T47D (cell line): ENCODE data around the gene GRIN3B.
"Not testable (repeated sequence)": the region's sequence is repeated elsewhere in the genome, so short reads cannot be mapped to it uniquely, and the experiment has no call there.

Experiments
- DNase-seq, 2 experiments: peaks; one replicate each; pipeline versions ENCODE4 v3.0.0 to v3.0.0-alpha.2; 2011 to 2012; ENCODE audit warnings: low read depth in 1 of 2, low spot score in 1 of 2
- JUND ChIP-seq: IDR thresholded peaks from 2 replicates; pipeline ENCODE4 v1.6.1; 2012; ENCODE audit warnings: low read depth
- in situ Hi-C: cut with HindIII; loops from 2 replicates; pipeline ENCODE4 v1.10.0; 2016; ENCODE audit warnings: low sequenced_read_pairs, low pct_unique_long_range_greater_than_20kb

The GRIN3B gene, protein sequence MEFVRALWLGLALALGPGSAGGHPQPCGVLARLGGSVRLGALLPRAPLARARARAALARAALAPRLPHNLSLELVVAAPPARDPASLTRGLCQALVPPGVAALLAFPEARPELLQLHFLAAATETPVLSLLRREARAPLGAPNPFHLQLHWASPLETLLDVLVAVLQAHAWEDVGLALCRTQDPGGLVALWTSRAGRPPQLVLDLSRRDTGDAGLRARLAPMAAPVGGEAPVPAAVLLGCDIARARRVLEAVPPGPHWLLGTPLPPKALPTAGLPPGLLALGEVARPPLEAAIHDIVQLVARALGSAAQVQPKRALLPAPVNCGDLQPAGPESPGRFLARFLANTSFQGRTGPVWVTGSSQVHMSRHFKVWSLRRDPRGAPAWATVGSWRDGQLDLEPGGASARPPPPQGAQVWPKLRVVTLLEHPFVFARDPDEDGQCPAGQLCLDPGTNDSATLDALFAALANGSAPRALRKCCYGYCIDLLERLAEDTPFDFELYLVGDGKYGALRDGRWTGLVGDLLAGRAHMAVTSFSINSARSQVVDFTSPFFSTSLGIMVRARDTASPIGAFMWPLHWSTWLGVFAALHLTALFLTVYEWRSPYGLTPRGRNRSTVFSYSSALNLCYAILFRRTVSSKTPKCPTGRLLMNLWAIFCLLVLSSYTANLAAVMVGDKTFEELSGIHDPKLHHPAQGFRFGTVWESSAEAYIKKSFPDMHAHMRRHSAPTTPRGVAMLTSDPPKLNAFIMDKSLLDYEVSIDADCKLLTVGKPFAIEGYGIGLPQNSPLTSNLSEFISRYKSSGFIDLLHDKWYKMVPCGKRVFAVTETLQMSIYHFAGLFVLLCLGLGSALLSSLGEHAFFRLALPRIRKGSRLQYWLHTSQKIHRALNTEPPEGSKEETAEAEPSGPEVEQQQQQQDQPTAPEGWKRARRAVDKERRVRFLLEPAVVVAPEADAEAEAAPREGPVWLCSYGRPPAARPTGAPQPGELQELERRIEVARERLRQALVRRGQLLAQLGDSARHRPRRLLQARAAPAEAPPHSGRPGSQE

DNA sequence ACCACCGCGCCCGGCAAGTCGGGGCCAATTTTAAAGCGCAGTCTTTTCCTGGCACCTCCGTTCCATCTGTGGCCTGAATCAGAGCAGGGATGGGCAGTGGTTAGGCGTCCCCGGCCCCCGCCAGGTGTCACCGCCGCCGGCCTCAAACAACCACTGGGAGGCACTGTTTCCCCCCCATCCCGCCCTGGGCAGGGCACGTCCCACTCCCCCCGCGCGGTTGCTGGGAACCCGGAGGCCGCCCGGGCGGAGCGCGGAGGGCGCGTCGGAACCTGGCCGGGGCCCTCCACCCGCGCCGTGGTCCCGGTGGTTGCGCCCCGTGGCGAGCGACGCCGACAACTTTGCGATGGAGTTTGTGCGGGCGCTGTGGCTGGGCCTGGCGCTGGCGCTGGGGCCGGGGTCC, at the start of gene GRIN3B:
GRIN3B (plus strand) TSS at position 325 of the 400 bp plus-strand sequence; CDS start at position 344, 19 bp downstream.
- in situ Hi-C loops, result no loop called here
- no peak for TF ChIP-seq JUND
- DNase-seq, result peak; percentile 48 to 58

DNA sequence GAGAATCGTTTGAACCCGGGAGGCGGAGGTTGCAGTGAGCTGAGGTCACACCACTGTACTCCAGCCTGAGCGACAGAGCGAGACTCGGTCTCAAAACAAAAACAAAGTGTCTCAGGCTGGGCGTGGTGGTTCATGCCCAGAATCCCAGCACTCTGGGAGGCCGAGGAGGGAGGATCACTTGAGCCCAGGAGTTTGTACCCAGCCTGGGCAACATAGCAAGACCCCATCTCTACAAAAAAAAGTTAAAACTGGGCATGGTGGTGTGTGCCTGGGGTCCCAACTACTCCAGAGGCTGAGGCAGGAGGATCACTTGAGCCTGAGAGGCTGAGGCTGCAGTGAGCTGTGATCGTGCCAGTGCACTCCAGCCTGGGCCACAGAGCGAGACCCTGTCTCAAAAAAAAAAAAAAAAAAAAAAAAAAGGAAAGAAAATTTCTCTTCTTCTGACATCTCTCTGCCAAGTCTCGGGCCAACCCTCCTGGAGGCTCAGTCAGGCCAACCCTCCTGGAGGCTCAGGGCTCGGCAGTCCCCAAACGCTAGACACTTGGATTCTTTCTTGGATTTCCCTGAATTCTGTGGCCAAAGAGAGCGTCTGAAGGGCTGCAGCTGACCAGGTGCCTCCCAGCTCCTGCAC, 48.1 kb upstream of the GRIN3B start:
- no peak for DNase-seq
- no peak for TF ChIP-seq JUND
- in situ Hi-C loops, result no loop called here

DNA sequence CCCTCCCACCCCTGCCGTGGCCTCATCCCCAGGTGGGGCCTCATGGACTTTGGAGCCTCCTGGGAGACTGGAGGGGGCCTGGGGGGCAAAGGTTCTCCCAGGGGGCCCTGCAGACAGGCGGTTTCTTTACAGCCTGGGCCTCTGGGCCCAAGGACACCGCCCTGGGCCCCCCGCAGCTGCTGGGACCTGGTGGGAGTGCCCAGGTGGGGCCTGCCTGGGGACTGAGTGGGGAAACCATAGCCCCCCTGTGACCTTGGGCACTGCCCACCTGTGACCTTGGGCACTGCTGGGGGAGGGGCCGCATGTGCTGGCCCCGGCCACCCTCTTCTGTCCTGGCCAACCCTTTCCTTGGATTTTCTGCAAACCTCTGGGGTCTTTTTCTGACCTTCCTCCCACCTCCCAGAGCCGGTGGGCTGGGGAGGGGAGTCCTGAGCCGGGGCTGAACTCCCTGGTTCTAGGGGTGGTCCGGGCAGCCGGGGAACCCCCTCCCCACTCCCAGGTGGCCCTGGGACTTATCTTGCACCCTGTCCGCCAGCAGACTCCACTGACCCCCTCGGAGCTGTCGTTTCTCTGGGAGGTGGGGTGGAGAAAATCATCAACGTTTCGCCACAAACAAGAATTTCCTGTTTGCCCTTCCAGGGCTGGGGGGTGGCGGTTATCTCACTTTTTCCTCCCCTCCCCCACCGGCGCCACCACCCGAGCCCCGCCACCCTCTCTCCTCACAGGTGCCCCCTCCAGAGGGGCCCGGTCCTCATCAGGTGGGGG, 47.4 kb upstream of the GRIN3B start:
- peak in 1 of 2 experiments; percentile 18 for DNase-seq
- in situ Hi-C loops, result no loop called here
- TF ChIP-seq JUND, result no peak

DNA sequence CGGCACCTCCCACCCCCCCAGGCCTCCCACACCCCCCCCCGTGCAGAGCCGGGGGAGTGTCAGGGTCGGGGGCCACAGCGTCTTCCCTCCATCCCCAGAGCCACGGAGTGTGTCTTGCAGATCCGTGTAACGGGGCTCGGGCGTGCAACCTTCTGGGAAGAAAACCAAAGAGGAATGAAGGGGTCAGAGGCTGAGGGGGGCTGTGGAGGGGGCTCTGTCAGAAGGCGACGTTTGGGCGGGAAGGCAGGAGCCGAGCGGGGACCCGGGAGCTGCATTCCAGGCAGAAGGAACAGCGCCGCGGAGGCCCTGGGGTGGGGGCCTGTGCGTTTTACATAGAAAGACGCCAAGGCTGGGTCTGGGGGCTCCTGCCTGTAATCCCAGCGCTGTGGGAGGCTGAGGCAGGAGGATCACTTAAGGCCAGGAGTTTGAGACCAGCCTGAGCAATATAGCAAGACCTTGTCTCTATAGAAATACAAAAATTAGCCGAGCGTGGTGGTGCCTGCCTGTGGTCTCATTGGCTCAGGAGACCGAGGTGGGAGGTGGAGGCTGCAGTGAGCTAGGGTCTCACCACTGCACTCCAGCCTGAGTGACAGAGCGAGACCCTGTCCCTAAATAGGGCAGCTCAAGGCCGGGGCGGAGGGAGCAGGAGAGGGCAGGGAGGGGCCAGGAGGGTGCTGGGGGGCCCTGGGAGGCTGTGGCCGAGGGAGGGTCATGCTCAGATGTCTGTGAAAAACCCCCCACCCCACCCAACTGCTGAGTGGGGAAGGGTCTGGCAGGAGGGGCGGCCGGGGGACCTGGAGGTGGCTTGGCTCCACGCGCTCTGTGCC, 46.6 kb upstream of the GRIN3B start:
- TF ChIP-seq JUND, result no peak
- DNase-seq, result no peak
- in situ Hi-C loops, result no loop called here

DNA sequence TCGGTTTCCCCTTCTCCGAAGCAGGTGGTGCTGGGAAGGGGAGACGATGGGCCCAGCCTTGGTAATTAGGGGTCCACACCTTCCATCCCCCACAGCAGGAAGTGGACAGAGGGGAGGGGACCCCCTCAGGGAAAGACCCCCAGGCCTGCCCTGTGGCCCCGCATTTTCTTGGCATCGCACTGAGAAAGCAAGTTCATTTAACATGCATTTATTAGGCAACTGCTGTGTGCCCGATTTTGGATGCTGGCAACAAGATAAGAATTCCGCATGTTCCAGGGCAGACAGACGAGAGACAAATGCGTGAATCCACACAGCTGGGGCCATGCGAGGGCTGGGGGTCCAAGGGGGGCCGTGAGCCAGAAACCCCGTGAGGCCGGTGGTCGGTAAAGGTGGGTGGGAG, 45.9 kb upstream of the GRIN3B start:
- DNase-seq, result no peak
- in situ Hi-C loops, result no loop called here
- TF ChIP-seq JUND, result no peak

DNA sequence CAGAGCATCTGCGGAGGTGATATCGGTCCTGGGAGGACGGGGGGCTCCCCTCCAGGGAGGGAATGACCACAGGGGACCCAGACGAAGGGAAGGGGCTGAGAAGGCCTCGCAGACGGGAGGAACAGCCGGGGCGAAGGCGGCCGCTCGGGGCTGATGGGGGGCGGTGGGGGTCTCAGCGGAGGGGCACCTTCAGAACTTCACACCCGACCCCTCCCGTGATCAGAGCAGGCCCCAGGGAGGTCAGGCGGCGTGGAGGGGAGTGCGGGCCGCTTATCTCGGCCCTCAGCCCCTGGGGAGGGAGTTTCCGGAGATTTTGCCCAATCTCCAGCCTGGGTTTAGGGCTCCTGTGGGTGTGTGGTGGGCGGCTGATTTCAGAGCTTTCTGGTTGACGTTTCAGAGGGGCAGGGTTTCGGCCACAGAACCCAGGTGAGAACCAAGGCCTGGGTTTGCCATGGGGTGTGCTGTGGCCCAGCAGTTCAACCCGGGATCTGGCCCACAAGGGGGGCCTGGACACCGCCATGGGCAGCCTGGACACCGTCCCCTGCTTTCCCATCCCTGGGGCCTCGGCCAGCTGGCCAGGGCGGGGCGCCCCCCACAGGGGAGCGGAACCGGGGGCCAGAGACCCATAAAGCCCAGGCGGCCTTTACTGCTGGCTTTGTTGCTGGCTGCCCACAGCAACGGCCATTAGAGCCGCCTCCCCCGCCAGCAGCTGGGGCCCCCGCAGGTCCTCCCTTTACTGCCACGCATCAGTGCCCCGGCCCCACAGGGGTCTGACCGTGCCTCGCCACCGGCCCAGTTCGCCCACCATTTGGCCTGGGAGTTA, 45.3 kb upstream of the GRIN3B start:
- no peak for TF ChIP-seq JUND
- DNase-seq, result no peak
- in situ Hi-C loops, result no loop called here

DNA sequence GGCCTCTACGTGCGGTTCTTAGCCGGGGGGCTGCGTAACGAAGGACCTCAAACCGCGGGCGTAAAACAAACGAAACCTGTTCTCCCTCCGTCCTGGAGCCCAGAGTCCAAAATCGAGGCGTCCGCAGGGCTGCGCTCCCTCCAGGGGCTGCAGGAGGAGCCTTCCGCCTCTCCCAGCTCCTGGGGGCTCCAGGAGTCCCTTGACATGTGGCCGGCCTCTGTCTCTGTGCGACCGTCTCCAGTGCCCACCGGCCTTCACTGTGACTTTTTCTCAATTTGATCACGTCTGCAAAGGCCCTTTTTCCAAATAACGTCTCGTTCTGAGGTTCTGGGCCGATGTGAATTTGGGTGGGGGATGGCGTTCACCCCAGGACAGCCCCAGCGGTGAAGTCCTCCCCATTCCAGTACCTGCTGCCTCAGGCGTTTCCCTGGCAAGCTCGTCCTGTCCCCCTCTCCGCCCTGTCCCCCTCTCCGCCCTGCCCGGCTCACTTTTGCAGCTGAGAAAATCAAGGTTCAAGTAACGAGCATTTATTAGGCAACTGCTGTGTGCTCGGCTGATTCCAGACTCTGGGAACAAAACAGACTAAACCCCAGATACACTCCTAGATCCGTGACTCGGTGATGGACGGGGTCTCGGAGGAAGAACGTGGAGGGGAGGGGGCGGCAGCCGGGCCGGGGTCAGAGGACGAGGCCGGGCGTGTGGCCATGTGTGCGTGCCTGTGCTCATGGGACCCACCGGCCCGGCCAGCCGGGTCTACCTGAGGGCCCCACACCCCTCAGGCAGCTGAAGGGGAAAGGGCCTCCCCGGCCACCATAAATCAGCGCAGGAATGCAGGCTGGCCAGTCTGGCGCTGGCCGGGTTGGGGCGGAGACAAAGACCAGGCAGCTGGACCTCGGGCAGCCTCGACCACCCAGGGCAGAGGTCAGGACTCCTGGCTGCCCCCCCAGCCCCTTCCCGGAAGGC, 44.1 kb upstream of the GRIN3B start:
- peak; percentile 38 to 46 for DNase-seq
- no peak for TF ChIP-seq JUND
- in situ Hi-C loops, result no loop called here

DNA sequence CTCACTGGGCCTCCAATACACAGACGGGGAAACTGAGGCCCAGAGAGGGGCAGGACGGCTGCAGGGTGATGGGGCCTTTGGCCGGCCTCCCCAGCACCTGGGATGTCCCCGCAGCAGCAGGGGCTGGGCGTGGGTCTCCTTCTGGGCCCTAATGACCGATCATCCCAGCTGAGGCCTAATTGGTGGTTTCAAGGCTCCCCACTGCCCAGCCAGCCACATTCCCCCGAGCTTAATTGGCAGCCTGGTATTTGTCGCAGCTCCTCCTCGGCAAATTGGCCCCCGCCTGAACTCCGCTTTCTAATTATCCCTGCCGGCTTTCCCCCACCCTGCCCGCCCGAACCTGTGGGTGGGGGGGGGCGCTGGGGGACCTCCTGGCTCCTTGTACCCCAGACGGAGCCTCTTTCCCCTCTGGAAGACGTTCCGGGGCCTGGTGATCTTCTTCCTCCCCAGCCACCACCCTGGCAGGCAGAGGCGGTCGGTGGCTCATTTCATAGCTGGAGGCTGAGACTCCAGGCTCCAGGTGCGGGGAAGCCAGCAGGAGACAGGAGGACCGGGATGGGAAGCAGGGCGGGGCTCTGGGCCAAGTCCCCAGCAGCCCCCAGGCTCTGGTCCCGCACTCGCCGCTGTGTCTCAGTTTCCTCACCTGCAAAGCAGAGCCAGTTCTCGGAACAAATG, 43.3 kb upstream of the GRIN3B start:
- TF ChIP-seq JUND, result no peak
- DNase-seq, result peak; percentile 59 to 62
- in situ Hi-C loops, result no loop called here

DNA sequence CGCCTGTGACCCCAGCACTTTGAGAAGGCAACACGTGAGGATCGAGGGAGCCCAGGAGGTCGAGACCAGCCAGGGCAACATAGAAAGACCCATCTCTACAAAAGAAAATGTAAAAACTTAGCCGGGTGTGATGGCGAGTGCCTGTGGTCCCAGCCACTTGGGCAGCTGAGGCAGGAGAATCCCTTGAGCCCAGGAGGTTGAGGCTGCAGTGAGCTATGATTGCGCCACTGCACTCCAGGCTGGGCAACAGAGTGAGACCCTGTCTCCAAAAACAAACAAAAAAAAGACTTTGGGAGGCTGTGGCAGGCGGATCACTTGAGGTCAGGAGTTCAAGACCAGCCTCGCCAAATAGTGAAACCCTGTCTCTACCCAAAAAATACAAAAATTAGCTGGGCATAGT, 42.6 kb upstream of the GRIN3B start:
- in situ Hi-C loops, DNase-seq: not testable (repeated sequence)
